HK-2 (cell line): ENCODE results near the gene MBOAT2.
"Not testable (repeated sequence)": the region's sequence is repeated elsewhere in the genome, so short reads cannot be mapped to it uniquely, and the experiment has no call there.

Source experiments
- DNase-seq: peaks from one replicate; pipeline ENCODE4 v3.0.0-alpha.2; 2018; ENCODE audit not compliant: unreplicated experiment

Gene MBOAT2

GRCh38 chr2:8992643-8993042 is 10.8 kb downstream of the MBOAT2 start:
- DNase-seq, result no peak

GRCh38 chr2:8989536-8990079 is 13.9 kb downstream of the MBOAT2 start:
- no peak for DNase-seq

GRCh38 chr2:8987410-8987809 is 16.1 kb downstream of the MBOAT2 start:
- no peak for DNase-seq

GRCh38 chr2:8986327-8986976 is 17.0 kb downstream of the MBOAT2 start:
- DNase-seq, result no peak

- DNase-seq, result no peak
These were observed 17.7 kb downstream of the MBOAT2 start for GRCh38 chr2:8985561-8986326.

- no peak for DNase-seq
These were observed 18.6 kb downstream of the MBOAT2 start for GRCh38 chr2:8984855-8985254.

- DNase-seq, result no peak
These were observed 19.3 kb downstream of the MBOAT2 start for GRCh38 chr2:8984157-8984556.

GRCh38 chr2:8983571-8983970 is 19.9 kb downstream of the MBOAT2 start:
- no peak for DNase-seq

GRCh38 chr2:8981876-8982275 is 21.6 kb downstream of the MBOAT2 start:
- no peak for DNase-seq

- DNase-seq, result no peak
These were observed 23.4 kb downstream of the MBOAT2 start for GRCh38 chr2:8980096-8980495.

- DNase-seq, result no peak
These were observed 25.7 kb downstream of the MBOAT2 start for GRCh38 chr2:8977758-8978157.

GRCh38 chr2:8976442-8977259 is 26.8 kb downstream of the MBOAT2 start:
- DNase-seq, result no peak

- no peak for DNase-seq
These were observed 29.5 kb downstream of the MBOAT2 start for GRCh38 chr2:8974016-8974415.

- DNase-seq, result not testable (repeated sequence)
These were observed 30.5 kb downstream of the MBOAT2 start for GRCh38 chr2:8973017-8973416.

GRCh38 chr2:8972535-8972934 is 30.9 kb downstream of the MBOAT2 start:
- not testable (repeated sequence) for DNase-seq

- not testable (repeated sequence) for DNase-seq
These were observed 34.1 kb downstream of the MBOAT2 start for GRCh38 chr2:8969348-8969747.

GRCh38 chr2:8966123-8966908 is 37.2 kb downstream of the MBOAT2 start:
- DNase-seq, result no peak

GRCh38 chr2:8965216-8965969 is 38.1 kb downstream of the MBOAT2 start:
- no peak for DNase-seq

- no peak for DNase-seq
These were observed 40.6 kb downstream of the MBOAT2 start for GRCh38 chr2:8962890-8963289.

- no peak for DNase-seq
These were observed 45.9 kb downstream of the MBOAT2 start for GRCh38 chr2:8957628-8958027.

- DNase-seq, result no peak
These were observed 46.7 kb downstream of the MBOAT2 start for GRCh38 chr2:8956774-8957173.
